CD14-positive monocyte (primary cell): ENCODE results near the gene MINAR1. TPM values are rescaled to one million over a fixed set of nuclear protein-coding genes. Genes with fewer than 3 reads are reported as not detected.

Experiments used
- DNase-seq, 3 donors: peaks; one replicate each; pipeline ENCODE4 v3.0.0-alpha.2; 2011 to 2022
- H2AFZ ChIP-seq: 2 replicates; pipeline ENCODE4 v1.6.0; 2012; ENCODE audit warnings: mild to moderate bottlenecking, low read depth, low read length, inconsistent platforms; ENCODE audit not compliant: insufficient read depth, poor library complexity, severe bottlenecking
- H3K27ac ChIP-seq, 2 donors: 1 replicate in 1 of 2; 2 replicates in 1 of 2; pipeline ENCODE4 v1.5.1; 2012 to 2013; ENCODE audit warnings: low read length in 2 of 2, control low read depth in 1 of 2, inconsistent platforms in 1 of 2, low read depth in 1 of 2, mild to moderate bottlenecking in 1 of 2
- H3K27me3 ChIP-seq, 2 donors: one replicate each; pipeline versions ENCODE4 v1.6.0 to v1.6.1; 2011 to 2013; ENCODE audit warnings: low read length in 2 of 2; ENCODE audit not compliant: control insufficient read depth in 2 of 2, insufficient read depth in 2 of 2
- H3K36me3 ChIP-seq, 2 donors: replicated peaks in 1 of 2; 1 replicate in 1 of 2; 2 replicates in 1 of 2; pipeline versions ENCODE4 v1.5.1 to v1.6.1; 2012 to 2013; ENCODE audit warnings: low read length in 2 of 2, control low read depth in 1 of 2, inconsistent platforms in 1 of 2, mild to moderate bottlenecking in 1 of 2; ENCODE audit not compliant: insufficient read depth in 2 of 2, control insufficient read depth in 1 of 2
- H3K4me1 ChIP-seq, 2 donors: 1 replicate in 1 of 2; 2 replicates in 1 of 2; pipeline versions ENCODE4 v1.5.1 to v1.6.1; 2012 to 2013; ENCODE audit warnings: low read length in 2 of 2, control low read depth in 1 of 2, inconsistent platforms in 1 of 2, mild to moderate bottlenecking in 1 of 2, moderate library complexity in 1 of 2; ENCODE audit not compliant: insufficient read depth in 2 of 2, control insufficient read depth in 1 of 2
- H3K4me2 ChIP-seq: replicated peaks from 2 replicates; pipeline ENCODE3; 2012; ENCODE audit warnings: low read length, moderate library complexity, mild to moderate bottlenecking; ENCODE audit not compliant: poor library complexity, severe bottlenecking; ENCODE audit errors: extremely low read depth
- H3K4me3 ChIP-seq, 3 experiments: fragments of 200-600 bp in 1 of 3; sonication (generic) in 1 of 3; replicated peaks in 1 of 3; 1 replicate in 2 of 3; 2 replicates in 1 of 3; pipeline ENCODE4 v1.5.1; 2011 to 2013; ENCODE audit warnings: low read length in 3 of 3, mild to moderate bottlenecking in 3 of 3, control low read depth in 2 of 3, low read depth in 2 of 3, inconsistent platforms in 1 of 3, moderate library complexity in 1 of 3
- H3K79me2 ChIP-seq: 2 replicates; pipeline ENCODE4 v1.6.0; 2012; ENCODE audit warnings: mild to moderate bottlenecking, control low read depth, inconsistent platforms, low read length, moderate library complexity; ENCODE audit not compliant: insufficient read depth
- H3K9ac ChIP-seq: 2 replicates; pipeline ENCODE4 v1.6.0; 2017; ENCODE audit warnings: low read length, mild to moderate bottlenecking; ENCODE audit not compliant: insufficient read depth, poor library complexity, severe bottlenecking
- H3K9me3 ChIP-seq, 2 donors: replicated peaks in 1 of 2; 1 replicate in 1 of 2; 2 replicates in 1 of 2; pipeline versions ENCODE4 v1.5.1 to v1.6.1; 2012 to 2013; ENCODE audit warnings: low read length in 2 of 2, control low read depth in 1 of 2; ENCODE audit not compliant: control insufficient read depth in 1 of 2, insufficient read depth in 1 of 2
- H4K20me1 ChIP-seq: 2 replicates; pipeline ENCODE4 v1.6.0; 2012; ENCODE audit warnings: mild to moderate bottlenecking, low read length, control low read depth, moderate library complexity; ENCODE audit not compliant: insufficient read depth
- H3K27ac Mint-ChIP-seq, 7 donors: one replicate each; pipeline ENCODE4 v1.8.0; 2020; ENCODE audit warnings: mild to moderate bottlenecking in 7 of 7, mixed read lengths in 7 of 7, moderate library complexity in 6 of 7, inconsistent platforms in 2 of 7
- H3K27me3 Mint-ChIP-seq, 3 donors: one replicate each; pipeline ENCODE4 v1.8.0; 2021 to 2022; ENCODE audit warnings: low read depth in 3 of 3, mild to moderate bottlenecking in 3 of 3, mixed read lengths in 3 of 3, moderate library complexity in 3 of 3, inconsistent platforms in 1 of 3
- H3K36me3 Mint-ChIP-seq, 2 donors: one replicate each; pipeline ENCODE4 v1.8.0; 2020; ENCODE audit warnings: mixed read lengths in 2 of 2, inconsistent platforms in 1 of 2, mild to moderate bottlenecking in 1 of 2
- H3K4me1 Mint-ChIP-seq: one replicate; pipeline ENCODE4 v1.8.0; 2020; ENCODE audit warnings: mild to moderate bottlenecking, mixed read lengths
- H3K4me3 Mint-ChIP-seq, 2 donors: one replicate each; pipeline ENCODE4 v1.8.0; 2020; ENCODE audit warnings: mild to moderate bottlenecking in 2 of 2, mixed read lengths in 2 of 2, moderate library complexity in 1 of 2
- H3K9me3 Mint-ChIP-seq, 7 donors: one replicate each; pipeline ENCODE4 v1.8.0; 2020 to 2022; ENCODE audit warnings: mixed read lengths in 7 of 7, mild to moderate bottlenecking in 6 of 7, moderate library complexity in 6 of 7, inconsistent platforms in 2 of 7
- WGBS: methylation state at CpG from one replicate; pipeline ENCODE4 v1.1.5; 2013; ENCODE audit warnings: missing lambda C conversion rate; ENCODE audit not compliant: insufficient coverage; 5-methylcytosine and 5-hydroxymethylcytosine counted together
- intact Hi-C, 2 donors: fragments of 100-400 bp; cut with micrococcal nuclease; formaldehyde crosslinking; loops; one replicate each; pipeline versions ENCODE4 v1.15.0 to v1.15.1; 2023
- polyA plus RNA-seq, 3 donors: library from polyadenylated mRNA; depleted of rRNA in 1 of 3; unstranded in 2 of 3; stranded (reverse) in 1 of 3; fragments of 300-500 nt in 2 of 3; fragments of >200 nt in 1 of 3; fragmentation: Illumina TruSeq in 2 of 3; gene quantifications; 1 replicate in 2 of 3; 2 replicates in 1 of 3; pipeline ENCODE4 v1.2.3, GENCODE V29; 2012 to 2021
- TF ChIP-seq, protein P1 (sequence below): fragments of 200-600 bp; IDR thresholded peaks from one replicate; pipeline ENCODE4 v1.8.0; 2022; ENCODE audit warnings: antibody characterized with exemption, mild to moderate bottlenecking

The MINAR1 gene
- polyA plus RNA-seq, 3 donors: 0.04 to 0.19 TPM; not detected in 1

DNA sequence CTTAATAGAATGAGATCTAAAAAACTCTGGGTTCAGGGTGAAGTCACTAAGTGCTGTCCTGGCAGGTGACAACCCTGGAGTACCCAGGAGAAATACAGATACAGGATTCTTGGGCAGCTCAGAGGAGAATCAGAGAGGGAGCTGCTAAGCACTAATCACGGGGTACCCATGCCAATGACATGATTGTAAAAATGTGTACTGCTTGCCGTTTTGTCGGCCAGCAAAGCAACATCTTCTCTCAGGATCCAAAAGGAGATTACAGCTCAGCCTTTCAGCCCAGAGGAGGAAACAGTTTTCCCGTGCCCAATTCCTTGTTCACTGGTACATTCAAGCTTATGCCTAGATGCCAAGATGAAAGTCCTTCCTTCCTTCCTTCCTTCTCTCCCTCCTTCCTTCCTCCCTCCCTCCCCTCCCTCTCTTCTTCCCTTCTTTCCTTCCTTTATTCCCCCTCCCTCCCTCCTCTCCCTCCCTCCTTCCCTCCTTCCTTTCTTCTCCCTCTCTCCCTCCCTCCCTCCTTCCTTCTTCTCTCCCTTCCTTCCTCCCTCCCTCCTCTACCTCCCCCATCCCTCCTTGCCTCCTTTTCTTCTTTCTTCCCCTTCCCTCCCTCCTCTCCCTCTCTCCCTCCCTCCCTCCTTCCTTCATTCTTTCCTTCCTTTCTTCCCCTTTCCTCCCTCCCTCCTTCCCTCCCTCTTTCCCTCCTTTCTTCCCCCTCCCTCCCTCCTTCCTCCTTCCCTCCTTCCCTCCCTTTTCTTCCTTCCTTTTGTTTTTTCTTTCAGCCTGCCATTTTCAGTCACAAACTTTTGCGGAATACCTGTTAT lies 4.1 kb upstream of the MINAR1 start:
- H3K9me3 ChIP-seq: peaks cover 0 to 13% of the 10 kb centered on the region in 2 donors
- H3K4me2 ChIP-seq: no peak overlapping the region
- WGBS: 81% methylated on average over 3 of the region's 5 CpGs
- H3K79me2 ChIP-seq: no peaks in the 10 kb centered on the region
- H3K27me3 ChIP-seq: peaks cover 41% of the 10 kb centered on the region in 2 donors
- no peaks in the 10 kb centered on the region for H4K20me1 ChIP-seq
- H3K4me3 ChIP-seq: no peak overlapping the region
- H3K27ac Mint-ChIP-seq: no peak overlapping the region
- H3K27ac ChIP-seq: no peak overlapping the region
- peaks cover 44 to 59% (median 45%) of the 10 kb centered on the region in 3 donors for H3K27me3 Mint-ChIP-seq
- H3K4me1 ChIP-seq: peaks cover 0 to 6% of the 10 kb centered on the region in 2 donors
- H3K36me3 ChIP-seq: no peaks in the 10 kb centered on the region
- TF ChIP-seq, protein P1, sequence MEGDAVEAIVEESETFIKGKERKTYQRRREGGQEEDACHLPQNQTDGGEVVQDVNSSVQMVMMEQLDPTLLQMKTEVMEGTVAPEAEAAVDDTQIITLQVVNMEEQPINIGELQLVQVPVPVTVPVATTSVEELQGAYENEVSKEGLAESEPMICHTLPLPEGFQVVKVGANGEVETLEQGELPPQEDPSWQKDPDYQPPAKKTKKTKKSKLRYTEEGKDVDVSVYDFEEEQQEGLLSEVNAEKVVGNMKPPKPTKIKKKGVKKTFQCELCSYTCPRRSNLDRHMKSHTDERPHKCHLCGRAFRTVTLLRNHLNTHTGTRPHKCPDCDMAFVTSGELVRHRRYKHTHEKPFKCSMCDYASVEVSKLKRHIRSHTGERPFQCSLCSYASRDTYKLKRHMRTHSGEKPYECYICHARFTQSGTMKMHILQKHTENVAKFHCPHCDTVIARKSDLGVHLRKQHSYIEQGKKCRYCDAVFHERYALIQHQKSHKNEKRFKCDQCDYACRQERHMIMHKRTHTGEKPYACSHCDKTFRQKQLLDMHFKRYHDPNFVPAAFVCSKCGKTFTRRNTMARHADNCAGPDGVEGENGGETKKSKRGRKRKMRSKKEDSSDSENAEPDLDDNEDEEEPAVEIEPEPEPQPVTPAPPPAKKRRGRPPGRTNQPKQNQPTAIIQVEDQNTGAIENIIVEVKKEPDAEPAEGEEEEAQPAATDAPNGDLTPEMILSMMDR: no peak
- H3K36me3 Mint-ChIP-seq: peaks cover 0 to 3% of the 10 kb centered on the region in 2 donors
- H3K9ac ChIP-seq: no peak overlapping the region
- H3K4me3 Mint-ChIP-seq: peak overlapping the region in 1 of 2 donors; percentile 73
- H3K9me3 Mint-ChIP-seq: peaks cover 0 to 14% (median 0%) of the 10 kb centered on the region in 7 donors
- no peak overlapping the region for H2AFZ ChIP-seq
- intact Hi-C loops: no loop called here
- peaks cover 4% of the 10 kb centered on the region for H3K4me1 Mint-ChIP-seq
- no peak for DNase-seq

DNA sequence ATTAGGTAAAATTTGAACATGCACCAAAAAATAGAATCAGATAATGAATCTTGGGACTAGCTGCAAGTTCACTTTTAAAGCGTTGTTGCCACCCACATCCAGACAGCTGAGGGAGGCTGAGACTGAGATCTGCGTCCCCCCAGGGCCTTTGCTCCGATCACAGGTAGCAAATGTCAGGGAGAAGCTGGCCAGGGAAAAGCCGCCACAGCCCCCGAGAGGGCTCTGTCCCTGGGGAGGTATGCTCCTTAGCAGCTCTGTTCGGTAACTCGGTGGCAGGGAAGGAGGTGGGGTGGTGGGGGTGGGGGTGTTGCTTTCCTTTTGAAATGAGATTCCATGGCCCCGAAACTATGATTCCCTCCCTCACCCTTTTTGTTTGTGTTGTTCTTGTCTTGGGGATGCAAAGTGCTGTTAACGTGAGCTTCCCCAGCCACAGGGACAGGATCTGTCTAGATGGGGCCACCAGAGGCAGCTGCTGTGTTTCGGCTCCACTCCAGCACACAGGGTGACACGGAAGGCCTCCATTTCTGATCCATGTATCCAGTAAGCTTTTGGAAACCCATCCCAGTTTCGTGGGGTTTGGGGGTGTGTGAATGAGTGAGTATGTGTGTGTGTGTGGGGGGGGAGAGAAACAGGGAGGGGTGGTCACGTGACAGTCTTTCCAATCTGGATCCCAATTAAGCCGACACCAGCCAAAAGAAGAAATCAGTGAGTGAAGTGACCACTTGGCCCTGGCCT lies 1.1 kb upstream of the MINAR1 start:
- intact Hi-C loops: no loop called here
- Mint-ChIP-seq H3K27ac (peak overlapping the region in 1 of 7 donors; percentile 24), H3K4me1 (peaks cover 4% of the 10 kb centered on the region), H3K4me3 (peak overlapping the region in 1 of 2 donors; percentile 77), H3K36me3 (peaks cover 0 to 3% of the 10 kb centered on the region in 2 donors), H3K27me3 (peaks cover 68 to 85% (median 69%) of the 10 kb centered on the region in 3 donors), H3K9me3 (peaks cover 0 to 15% (median 0%) of the 10 kb centered on the region in 7 donors)
- Histone ChIP-seq H3K36me3 (no peaks in the 10 kb centered on the region), H3K79me2 (no peaks in the 10 kb centered on the region), H3K27ac (no peak overlapping the region), H3K4me3 (no peak overlapping the region), H3K9me3 (peaks cover 0 to 13% of the 10 kb centered on the region in 2 donors), H4K20me1 (no peaks in the 10 kb centered on the region), H3K4me2 (no peak overlapping the region), H3K27me3 (peaks cover 66 to 69% of the 10 kb centered on the region in 2 donors), H3K4me1 (peaks cover 0 to 6% of the 10 kb centered on the region in 2 donors), H3K9ac (no peak overlapping the region), H2AFZ (no peak overlapping the region)
- WGBS: 12% methylated on average over 8 of the region's 14 CpGs
- no peak for DNase-seq
- TF ChIP-seq, protein P1: no peak
